Right atrium auricular region (tissue), 2 donors: ENCODE results near the gene NDST1. TPM values are rescaled to one million over a fixed set of nuclear protein-coding genes. Genes with fewer than 3 reads are reported as not detected.
A peak's percentile ranks its signal among the peaks of the same experiment; 100 is the strongest.

Source experiments
- DNase-seq: peaks from one replicate; pipeline ENCODE4 v3.0.0-alpha.2; 2019; ENCODE audit warnings: low spot score
- H3K27ac ChIP-seq, 2 donors: fragments of 200-600 bp; sonication (generic); 1 replicate in 1 of 2; 2 replicates in 1 of 2; pipeline ENCODE4 v1.5.1; 2016 to 2019
- H3K27me3 ChIP-seq, 2 donors: fragments of 200-600 bp; sonication (generic); one replicate each; pipeline versions ENCODE4 v1.5.1 to v1.6.0; 2017 to 2019
- H3K36me3 ChIP-seq: fragments of 200-600 bp; sonication (generic); one replicate; pipeline ENCODE4 v1.5.1; 2016
- H3K4me1 ChIP-seq, 2 donors: fragments of 200-600 bp; sonication (generic); one replicate each; pipeline versions ENCODE4 v1.5.1 to v1.6.0; 2017 to 2019
- H3K4me3 ChIP-seq, 2 donors: fragments of 200-600 bp; sonication (generic); 1 replicate in 1 of 2; 2 replicates in 1 of 2; pipeline ENCODE4 v1.5.1; 2017 to 2019; ENCODE audit warnings: mild to moderate bottlenecking in 1 of 2, moderate library complexity in 1 of 2
- H3K9me3 ChIP-seq, 2 donors: fragments of 200-600 bp; sonication (generic); one replicate each; pipeline ENCODE4 v1.5.1; 2019
- total RNA-seq, 2 donors: library from RNA; depleted of rRNA; stranded (reverse); fragments of >200 nt; gene quantifications; one replicate each; pipeline ENCODE4 v1.1.0, GENCODE V29; 2016
- TF ChIP-seq, protein P1 (sequence below), 2 donors: fragments of 200-600 bp; sonication (generic); IDR thresholded peaks; one replicate each; pipeline ENCODE4 v1.5.1; 2019; ENCODE audit warnings: antibody characterized with exemption in 2 of 2

The NDST1 gene
- total RNA-seq, 2 donors from 2014 or later = 81.4 to 91.8 TPM

DNA sequence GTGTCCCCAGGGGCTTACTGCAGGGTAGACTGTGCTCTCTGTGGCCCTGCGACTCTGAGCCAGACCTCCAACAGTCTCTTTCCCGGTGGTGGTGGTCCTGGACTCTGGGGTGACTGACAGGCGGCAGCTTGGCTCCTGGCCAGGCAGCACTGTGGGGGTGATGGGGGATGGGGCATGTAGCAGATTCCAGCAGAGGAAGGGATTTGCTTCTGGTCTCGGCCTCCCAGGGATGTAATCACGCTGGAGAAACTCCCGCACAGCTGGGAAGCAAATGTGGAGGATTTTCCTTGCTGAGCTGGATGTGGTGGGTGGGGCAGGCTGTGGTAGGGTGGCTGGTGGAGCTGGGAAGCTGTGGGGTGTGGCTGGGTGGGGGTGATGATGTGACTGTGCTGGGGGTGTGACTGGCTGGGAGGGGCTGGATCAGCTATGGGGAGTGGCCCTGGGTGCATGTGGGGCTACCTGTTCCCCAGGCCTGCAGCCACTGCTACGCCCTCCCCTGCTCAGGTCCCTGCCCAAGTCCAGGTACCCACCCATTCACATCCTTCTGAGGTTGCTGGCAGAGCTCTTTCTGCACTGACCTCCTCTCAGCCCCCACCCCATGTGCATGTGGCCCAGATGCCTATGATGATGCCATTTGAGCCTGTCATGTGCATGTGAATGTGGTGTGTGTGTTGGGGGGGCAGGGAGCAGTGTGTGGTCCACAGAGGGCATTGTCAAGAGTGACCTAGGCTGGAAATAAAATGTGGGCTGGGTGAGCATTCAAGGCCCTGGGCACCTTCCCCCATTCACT lies 3.8 kb downstream of the NDST1 start:
- Histone ChIP-seq H3K4me3 (no peak overlapping the region), H3K27me3 (no peaks in the 10 kb centered on the region), H3K4me1 (peaks cover 0 to 84% of the 10 kb centered on the region in 2 donors), H3K27ac (peak overlapping the region; percentile 37 to 48), H3K36me3 (no peaks in the 10 kb centered on the region), H3K9me3 (no peaks in the 10 kb centered on the region)
- DNase-seq = no peak
- TF ChIP-seq, protein P1, sequence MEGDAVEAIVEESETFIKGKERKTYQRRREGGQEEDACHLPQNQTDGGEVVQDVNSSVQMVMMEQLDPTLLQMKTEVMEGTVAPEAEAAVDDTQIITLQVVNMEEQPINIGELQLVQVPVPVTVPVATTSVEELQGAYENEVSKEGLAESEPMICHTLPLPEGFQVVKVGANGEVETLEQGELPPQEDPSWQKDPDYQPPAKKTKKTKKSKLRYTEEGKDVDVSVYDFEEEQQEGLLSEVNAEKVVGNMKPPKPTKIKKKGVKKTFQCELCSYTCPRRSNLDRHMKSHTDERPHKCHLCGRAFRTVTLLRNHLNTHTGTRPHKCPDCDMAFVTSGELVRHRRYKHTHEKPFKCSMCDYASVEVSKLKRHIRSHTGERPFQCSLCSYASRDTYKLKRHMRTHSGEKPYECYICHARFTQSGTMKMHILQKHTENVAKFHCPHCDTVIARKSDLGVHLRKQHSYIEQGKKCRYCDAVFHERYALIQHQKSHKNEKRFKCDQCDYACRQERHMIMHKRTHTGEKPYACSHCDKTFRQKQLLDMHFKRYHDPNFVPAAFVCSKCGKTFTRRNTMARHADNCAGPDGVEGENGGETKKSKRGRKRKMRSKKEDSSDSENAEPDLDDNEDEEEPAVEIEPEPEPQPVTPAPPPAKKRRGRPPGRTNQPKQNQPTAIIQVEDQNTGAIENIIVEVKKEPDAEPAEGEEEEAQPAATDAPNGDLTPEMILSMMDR (IDR thresholded peaks at IDR 0.05) = no peak

DNA sequence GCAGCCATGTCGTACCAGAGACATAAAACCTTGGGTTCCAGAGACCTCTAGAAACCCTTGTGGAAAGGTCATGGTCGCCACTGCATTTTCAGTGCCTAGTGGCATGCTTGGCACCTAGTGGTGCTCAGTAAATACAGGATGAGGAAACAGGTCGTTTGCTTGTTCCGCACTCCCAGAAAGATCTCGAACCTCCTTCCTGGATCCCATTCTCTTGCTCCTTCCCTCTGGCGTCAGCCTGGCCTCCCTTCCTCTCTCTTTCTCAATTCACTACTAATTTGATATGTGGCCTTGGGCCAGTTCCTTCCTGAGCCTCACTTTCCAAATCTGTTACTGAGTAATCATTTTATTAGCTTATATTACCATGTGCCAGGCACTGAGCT lies 4.4 kb downstream of the NDST1 start:
- Histone ChIP-seq H3K4me3 (no peak overlapping the region), H3K4me1 (peaks cover 0 to 84% of the 10 kb centered on the region in 2 donors), H3K27ac (peak overlapping the region; percentile 37 to 48), H3K27me3 (no peaks in the 10 kb centered on the region), H3K9me3 (no peaks in the 10 kb centered on the region), H3K36me3 (no peaks in the 10 kb centered on the region)
- TF ChIP-seq, protein P1 (IDR thresholded peaks at IDR 0.05) = no peak
- peak; percentile 77 for DNase-seq

DNA sequence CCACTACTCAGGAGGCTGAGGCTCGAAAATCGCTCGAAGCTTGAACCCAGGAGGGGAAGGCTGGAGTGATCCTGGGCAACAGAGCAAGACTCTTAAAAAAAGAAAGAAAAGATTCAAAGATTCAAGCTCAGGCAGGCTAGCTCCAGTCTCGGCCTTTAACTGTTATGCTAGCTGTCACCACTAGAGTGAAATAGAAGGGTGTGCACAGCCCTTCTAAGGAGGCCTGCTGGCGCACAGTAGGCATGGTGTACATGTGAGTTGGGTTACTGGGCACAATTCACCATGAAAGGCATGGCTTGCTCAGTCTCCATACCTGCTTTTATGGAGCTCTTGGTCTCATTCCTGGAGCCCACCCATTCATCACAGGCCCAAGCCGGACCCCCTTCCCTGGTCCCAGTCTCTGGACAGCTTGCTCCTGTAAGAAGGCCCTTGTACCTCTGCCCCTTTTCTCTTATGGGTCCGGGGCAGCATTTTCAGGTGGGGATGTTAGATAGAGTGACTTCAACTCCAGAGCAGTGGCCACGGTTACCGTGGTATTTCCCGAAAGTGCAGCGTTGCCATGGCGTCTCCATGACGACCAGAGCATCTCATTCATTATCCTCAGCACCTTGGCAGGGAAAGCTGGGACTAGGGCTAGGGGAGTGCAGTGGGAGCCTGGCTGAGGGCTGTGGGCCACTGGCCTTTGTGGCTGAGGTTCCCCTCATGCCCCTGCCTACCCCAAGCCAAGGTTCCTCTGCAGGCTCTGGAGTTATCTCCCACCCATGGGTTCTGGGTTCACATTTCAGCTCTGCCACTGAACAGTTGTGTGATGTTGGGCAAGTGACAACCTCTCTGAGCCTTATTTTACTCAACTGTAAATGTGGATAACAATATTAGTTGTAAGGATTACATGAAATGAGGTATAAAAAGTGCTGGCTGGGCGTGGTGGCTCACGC lies 5.7 kb downstream of the NDST1 start:
- no peak overlapping the region for H3K27ac ChIP-seq
- H3K4me3 ChIP-seq = no peak overlapping the region
- TF ChIP-seq, protein P1 (IDR thresholded peaks at IDR 0.05) = no peak
- H3K27me3 ChIP-seq = no peaks in the 10 kb centered on the region
- H3K36me3 ChIP-seq = no peaks in the 10 kb centered on the region
- H3K4me1 ChIP-seq = peaks cover 0 to 84% of the 10 kb centered on the region in 2 donors
- DNase-seq = no peak
- H3K9me3 ChIP-seq = no peaks in the 10 kb centered on the region

DNA sequence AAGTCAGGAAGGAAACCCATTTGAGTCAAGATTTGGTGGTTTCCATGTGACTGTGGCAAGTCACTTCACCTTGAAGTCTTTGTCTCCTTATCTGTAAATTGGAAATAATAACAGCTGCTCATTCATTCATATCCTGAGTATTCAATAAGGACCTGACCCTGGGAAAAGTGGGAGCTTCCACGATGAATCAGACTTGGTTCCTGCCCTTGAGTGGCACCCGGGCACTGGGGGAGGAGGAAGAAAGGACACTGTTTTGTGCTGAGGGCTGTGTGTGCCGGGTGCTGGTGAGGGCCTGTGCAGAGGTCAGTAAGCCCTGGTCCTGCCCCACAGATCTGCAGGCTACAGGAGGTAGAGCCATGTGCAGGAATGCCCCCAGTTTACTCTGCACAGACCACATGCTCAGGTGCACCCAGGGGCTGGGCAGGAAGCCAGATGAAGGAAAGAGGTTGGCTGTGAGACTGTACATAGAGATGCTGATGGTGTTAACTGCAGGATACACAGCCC lies 6.8 kb downstream of the NDST1 start:
- peaks cover 0 to 84% of the 10 kb centered on the region in 2 donors for H3K4me1 ChIP-seq
- H3K36me3 ChIP-seq = no peaks in the 10 kb centered on the region
- DNase-seq = no peak
- H3K9me3 ChIP-seq = no peaks in the 10 kb centered on the region
- no peak overlapping the region for H3K4me3 ChIP-seq
- peak overlapping the region; percentile 73 to 78 for H3K27ac ChIP-seq
- no peaks in the 10 kb centered on the region for H3K27me3 ChIP-seq
- TF ChIP-seq, protein P1 (IDR thresholded peaks at IDR 0.05) = no peak

DNA sequence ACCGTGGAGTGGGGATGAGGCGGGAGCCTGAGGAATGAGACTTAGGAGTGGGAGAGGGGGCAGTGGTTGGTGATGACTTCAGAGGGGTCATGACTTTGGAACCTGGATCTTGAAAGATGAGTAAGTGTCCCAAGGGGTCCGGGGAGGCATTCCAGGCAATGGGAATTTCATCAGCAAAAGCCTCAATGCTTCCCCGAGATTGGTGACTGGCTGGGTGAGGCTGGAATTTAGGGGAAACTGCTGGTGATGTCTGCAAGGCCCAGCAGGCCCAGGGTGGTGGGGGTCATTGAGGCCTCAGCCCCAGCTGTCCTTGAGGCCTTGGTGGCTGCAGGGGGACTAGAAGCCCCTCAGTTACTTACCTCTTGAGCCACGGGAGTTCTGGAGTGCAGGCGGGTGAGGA lies 7.5 kb downstream of the NDST1 start:
- peaks cover 0 to 85% of the 10 kb centered on the region in 2 donors for H3K4me1 ChIP-seq
- peak; percentile 84 for DNase-seq

More for the DNA sequence above, 7.5 kb downstream of the NDST1 start:
- Histone ChIP-seq H3K36me3 (no peaks in the 10 kb centered on the region), H3K27me3 (no peaks in the 10 kb centered on the region), H3K27ac (peak overlapping the region; percentile 73 to 78), H3K4me3 (no peak overlapping the region), H3K9me3 (no peaks in the 10 kb centered on the region)
- TF ChIP-seq, protein P1 (IDR thresholded peaks at IDR 0.05) = no peak
